HepG2 (cell line): ENCODE results near the gene ZDHHC14. TPM values are rescaled to one million over a fixed set of nuclear protein-coding genes. Genes with fewer than 3 reads are reported as not detected.

Experiments used
- ATAC-seq: fragments of 200-7000 bp; cut with Tn5 transposase; 3 replicates; pipeline ENCODE4 v1.9.1; 2020; ENCODE audit warnings: mild to moderate bottlenecking, moderate library complexity
- BruUV-seq: library from RNA; stranded (reverse); fragments of 400-500 nt; replicated peaks from 2 replicates; lab custom pipeline; 2021; lab: Mats Ljungman, UMichigan
- CTCF ChIA-PET: fragments of 300-600 bp; formaldehyde crosslinking; extraction: SDS; loops from one replicate; lab custom pipeline; 2021; ENCODE audit warnings: low total read pairs, inconsistent platforms, low intra/inter-chr PET ratio; lab: Yijun Ruan, JAX
- POLR2A ChIA-PET: fragments of 350-600 bp; sonication (Branson Sonifier 250); formaldehyde crosslinking; loops from one replicate; lab custom pipeline; 2020; ENCODE audit warnings: antibody characterized with exemption, inconsistent platforms; lab: Yijun Ruan, JAX
- DNase-seq: peaks from one replicate; pipeline ENCODE4 v3.0.0-alpha.2; 2015; ENCODE audit warnings: low spot score
- FAIRE-seq: peaks from 3 replicates; lab custom pipeline; 2011; peaks lifted over from hg19 to GRCh38; lab: Jason Lieb, UNC
- H2AFZ ChIP-seq: one replicate; pipeline ENCODE4 v1.6.1; 2011; ENCODE audit warnings: low read length, inconsistent platforms
- H3K27ac ChIP-seq: fragments of 300-600 bp; 3 replicates; pipeline ENCODE4 v1.8.0; 2011; ENCODE audit warnings: mixed run types, mild to moderate bottlenecking, mixed read lengths, low read length, inconsistent platforms; ENCODE audit not compliant: insufficient read depth; ENCODE audit errors: extremely low read length
- H3K27me3 ChIP-seq, 2 experiments: fragments of 200-600 bp in 1 of 2; 2 replicates in 1 of 2; 3 replicates in 1 of 2; pipeline versions ENCODE4 v1.6.0 to v1.8.0; 2011; ENCODE audit warnings: low read length in 2 of 2, mild to moderate bottlenecking in 2 of 2, moderate library complexity in 2 of 2, inconsistent platforms in 1 of 2; ENCODE audit not compliant: insufficient read depth in 2 of 2, control insufficient read depth in 1 of 2
- H3K36me3 ChIP-seq, 2 experiments: fragments of 200-600 bp in 1 of 2; replicated peaks in 1 of 2; 2 replicates in 1 of 2; 3 replicates in 1 of 2; pipeline versions ENCODE4 v1.5.1 to v1.8.0; 2011; ENCODE audit warnings: low read length in 2 of 2, inconsistent platforms in 1 of 2; ENCODE audit not compliant: insufficient read depth in 2 of 2, control insufficient read depth in 1 of 2
- H3K4me1 ChIP-seq: 2 replicates; pipeline ENCODE4 v1.5.1; 2012; ENCODE audit warnings: low read length, inconsistent platforms; ENCODE audit not compliant: insufficient read depth
- H3K4me2 ChIP-seq: 2 replicates; pipeline ENCODE4 v1.6.0; 2011; ENCODE audit warnings: low read depth, low read length, inconsistent platforms
- H3K4me3 ChIP-seq, 3 experiments: fragments of 200-600 bp in 1 of 3; sonication (generic), shearing (Covaris generic) in 1 of 3; replicated peaks in 1 of 3; 2 replicates each; pipeline ENCODE4 v1.5.1; 2011 to 2016; ENCODE audit warnings: low read length in 3 of 3, inconsistent platforms in 2 of 3, low read depth in 2 of 3, mild to moderate bottlenecking in 2 of 3, control low read depth in 1 of 3, mixed read lengths in 1 of 3; ENCODE audit not compliant: insufficient read depth in 1 of 3
- H3K79me2 ChIP-seq: one replicate; pipeline ENCODE4 v1.6.1; 2011; ENCODE audit warnings: low read length, inconsistent platforms; ENCODE audit not compliant: insufficient read depth
- H3K9ac ChIP-seq: 2 replicates; pipeline ENCODE4 v1.6.0; 2011; ENCODE audit warnings: mild to moderate bottlenecking, low read depth, low read length, inconsistent platforms; ENCODE audit not compliant: insufficient read depth
- H3K9me3 ChIP-seq: 2 replicates; pipeline ENCODE4 v1.5.1; 2012; ENCODE audit warnings: mild to moderate bottlenecking, low read length
- H4K20me1 ChIP-seq: 2 replicates; pipeline ENCODE4 v1.6.0; 2011; ENCODE audit warnings: inconsistent platforms, mild to moderate bottlenecking, low read length, moderate library complexity; ENCODE audit not compliant: insufficient read depth
- AHR ChIP-seq: IDR thresholded peaks from 2 replicates; pipeline ENCODE4 v1.6.1; 2018; ENCODE audit warnings: missing genetic modification reagents, missing compliant biosample characterization
- KDM5B ChIP-seq: sonication (generic); formaldehyde crosslinking; IDR thresholded peaks from 2 replicates; pipeline ENCODE4 v1.4.0; 2020; ENCODE audit warnings: missing genetic modification reagents, mild to moderate bottlenecking, borderline replicate concordance
- MBD4 ChIP-seq: IDR thresholded peaks from 2 replicates; pipeline ENCODE4 v1.6.1; 2012; ENCODE audit warnings: low read length, inconsistent platforms, borderline replicate concordance
- MYC ChIP-seq: sonication (generic); formaldehyde crosslinking; IDR thresholded peaks from 2 replicates; pipeline ENCODE4 v1.9.0; 2021; ENCODE audit warnings: missing genetic modification reagents, borderline replicate concordance
- SIN3B ChIP-seq: fragments of 150-350 bp; IDR thresholded peaks from 2 replicates; pipeline ENCODE4 v1.6.1; 2014; ENCODE audit warnings: low read length
- SMAD3 ChIP-seq: sonication (generic); formaldehyde crosslinking; IDR thresholded peaks from 2 replicates; pipeline ENCODE4 v1.4.0; 2020; ENCODE audit warnings: missing genetic modification reagents
- SOX5 ChIP-seq: IDR thresholded peaks from 2 replicates; pipeline ENCODE4 v1.6.1; 2016; ENCODE audit warnings: borderline replicate concordance
- TAF1 ChIP-seq: sonication (generic); formaldehyde crosslinking; IDR thresholded peaks from 2 replicates; pipeline ENCODE4 v1.4.0; 2020; ENCODE audit warnings: missing genetic modification reagents
- TFDP2 ChIP-seq: sonication (generic); formaldehyde crosslinking; IDR thresholded peaks from 2 replicates; pipeline ENCODE4 v1.4.0; 2020; ENCODE audit warnings: missing genetic modification reagents
- THRA ChIP-seq: sonication (generic); formaldehyde crosslinking; IDR thresholded peaks from 2 replicates; pipeline ENCODE4 v1.4.0; 2020; ENCODE audit warnings: missing genetic modification reagents, borderline replicate concordance
- ZBTB7A ChIP-seq: sonication (generic); formaldehyde crosslinking; IDR thresholded peaks from 2 replicates; pipeline ENCODE4 v1.8.0; 2022; ENCODE audit warnings: mild to moderate bottlenecking, missing genetic modification reagents
- ZFP36L2 ChIP-seq: sonication (generic); formaldehyde crosslinking; IDR thresholded peaks from 2 replicates; pipeline ENCODE4 v1.4.0; 2020; ENCODE audit warnings: missing genetic modification reagents
- ZNF264 ChIP-seq: sonication (generic); formaldehyde crosslinking; IDR thresholded peaks from 2 replicates; pipeline ENCODE4 v1.4.0; 2020; ENCODE audit warnings: missing genetic modification reagents
- ZNF274 ChIP-seq: sonication (generic); formaldehyde crosslinking; IDR thresholded peaks from 2 replicates; pipeline ENCODE4 v1.5.1; 2020; ENCODE audit warnings: mild to moderate bottlenecking, missing genetic modification reagents
- ZNF460 ChIP-seq: sonication (generic); formaldehyde crosslinking; IDR thresholded peaks from 2 replicates; pipeline ENCODE4 v1.5.1; 2020; ENCODE audit warnings: missing genetic modification reagents, mild to moderate bottlenecking, borderline replicate concordance
- ZNF484 ChIP-seq: sonication (generic); formaldehyde crosslinking; IDR thresholded peaks from 2 replicates; pipeline ENCODE4 v1.5.1; 2020; ENCODE audit warnings: mild to moderate bottlenecking, low read depth, missing genetic modification reagents, borderline replicate concordance
- ZNF563 ChIP-seq: sonication (generic); formaldehyde crosslinking; IDR thresholded peaks from 2 replicates; pipeline ENCODE4 v1.8.0; 2022; ENCODE audit warnings: mild to moderate bottlenecking, moderate library complexity, missing genetic modification reagents
- ZNF784 ChIP-seq: sonication (generic); formaldehyde crosslinking; IDR thresholded peaks from 2 replicates; pipeline ENCODE4 v1.5.1; 2020; ENCODE audit warnings: missing genetic modification reagents, mild to moderate bottlenecking, borderline replicate concordance
- WGBS: methylation state at CpG from one replicate; pipeline ENCODE4 v1.1.6; 2017; ENCODE audit warnings: low lambda C conversion rate; 5-methylcytosine and 5-hydroxymethylcytosine counted together
- in situ Hi-C: cut with HindIII; loops from 2 replicates; pipeline ENCODE4 v1.10.0; 2017; ENCODE audit warnings: low pct_unique_long_range_greater_than_20kb; ENCODE audit not compliant: extremely low pct_ligation_motif_present
- intact Hi-C: fragments of 100-400 bp; cut with micrococcal nuclease; formaldehyde crosslinking; loops from one replicate; pipeline ENCODE4 v1.10.0; 2022; ENCODE audit not compliant: unreplicated experiment
- polyA plus RNA-seq, 8 experiments: library from polyadenylated mRNA; depleted of rRNA in 3 of 8; stranded (reverse) in 7 of 8; unstranded in 1 of 8; fragments of >200 nt; fragmentation: Illumina TruSeq in 4 of 8; extraction: Trizol in 4 of 8; gene quantifications; 2 replicates each; pipeline versions ENCODE4 v1.2.1 to v1.2.3, GENCODE V29; 2011 to 2016; ENCODE audit warnings: low read depth in 4 of 8, missing spikeins in 1 of 8, mixed read lengths in 1 of 8; ENCODE audit not compliant: insufficient read depth in 1 of 8
- total RNA-seq, 5 experiments: library from RNA; depleted of rRNA; stranded (reverse); fragments of >200 nt; fragmentation: Illumina TruSeq; extraction: Trizol; gene quantifications; 2 replicates each; pipeline ENCODE4 v1.2.3, GENCODE V29; 2016; ENCODE audit warnings: low read depth in 1 of 5

ZDHHC14 gene
- total and polyA plus RNA-seq, 2 of the 13 experiments (the other 11 are each of a cell fraction or from before 2014, with no cell fraction given) = 3.7 to 9.5 TPM

GRCh38 chr6:157668009-157668401 lies 287.0 kb downstream of the ZDHHC14 start:
- TF ChIP-seq TFDP2 (CRISPR knock-in tag) = no peak
- TF ChIP-seq ZNF484 = no peak
- TF ChIP-seq ZNF784 = no peak
- no peak for TF ChIP-seq KDM5B (CRISPR knock-in tag)
- TF ChIP-seq MBD4 = no peak
- no peak for TF ChIP-seq ZNF563 (CRISPR knock-in tag)
- TF ChIP-seq SMAD3 (CRISPR knock-in tag) = no peak
- no peak for TF ChIP-seq ZNF264
- TF ChIP-seq TAF1 (CRISPR knock-in tag) = no peak
- no peak for TF ChIP-seq ZNF460 (CRISPR knock-in tag)
- no peak for TF ChIP-seq ZFP36L2
- TF ChIP-seq ZBTB7A (CRISPR knock-in tag) = no peak
- no peak for TF ChIP-seq AHR (CRISPR knock-in tag)
- no peak for TF ChIP-seq MYC (CRISPR knock-in tag)
- no peak for TF ChIP-seq ZNF274 (CRISPR knock-in tag)
- no peak for TF ChIP-seq SOX5 (CRISPR knock-in tag)
- TF ChIP-seq THRA (CRISPR knock-in tag) = no peak
- TF ChIP-seq SIN3B = no peak
- H3K27ac ChIP-seq = no peak overlapping the region
- in situ Hi-C loops (loop anchor here (10.0 kb wide), 1 partner anchor 353 kb away; no protein-coding TSS in a partner anchor), intact Hi-C loops (loop anchor here (5.0 to 10.0 kb wide), 2 partner anchors 207 to 331 kb away; no protein-coding TSS in a partner anchor)
- no peaks in the 10 kb centered on the region for H4K20me1 ChIP-seq
- DNase-seq = no peak
- 83% methylated on average over 3 of the region's 3 CpGs for WGBS
- H3K4me3 ChIP-seq = no peak overlapping the region
- no peaks in the 10 kb centered on the region for H3K79me2 ChIP-seq
- H3K36me3 ChIP-seq = no peaks in the 10 kb centered on the region
- H2AFZ ChIP-seq = no peak overlapping the region
- H3K9ac ChIP-seq = no peak overlapping the region
- ChIA-PET POLR2A (no interaction called here), CTCF (interaction anchor here (0.9 to 3.2 kb wide), 2 partner anchors 89 to 353 kb away, joined by 7 to 37 read pairs; no protein-coding TSS in a partner anchor)
- H3K4me1 ChIP-seq = peaks cover 27% of the 10 kb centered on the region
- H3K9me3 ChIP-seq = no peaks in the 10 kb centered on the region
- H3K27me3 ChIP-seq = no peaks in the 10 kb centered on the region
- no peak for FAIRE-seq
- BruUV-seq = no TSS peak
- no peak for ATAC-seq
- no peak overlapping the region for H3K4me2 ChIP-seq
